Stimulated activated CD8-positive, alpha-beta memory T cell treated with anti-CD3 and anti-CD28 coated beads, Interleukin-4, amount 100 ng/mL, for 48 hours (primary cell): Measurements from ENCODE around the gene GZMH.
"Not testable (repeated sequence)": the region's sequence is repeated elsewhere in the genome, so short reads cannot be mapped to it uniquely, and the experiment has no call there.

Experiments
- DNase-seq: peaks from one replicate; pipeline ENCODE4 v3.0.0-alpha.2; 2020

Gene GZMH

DNA sequence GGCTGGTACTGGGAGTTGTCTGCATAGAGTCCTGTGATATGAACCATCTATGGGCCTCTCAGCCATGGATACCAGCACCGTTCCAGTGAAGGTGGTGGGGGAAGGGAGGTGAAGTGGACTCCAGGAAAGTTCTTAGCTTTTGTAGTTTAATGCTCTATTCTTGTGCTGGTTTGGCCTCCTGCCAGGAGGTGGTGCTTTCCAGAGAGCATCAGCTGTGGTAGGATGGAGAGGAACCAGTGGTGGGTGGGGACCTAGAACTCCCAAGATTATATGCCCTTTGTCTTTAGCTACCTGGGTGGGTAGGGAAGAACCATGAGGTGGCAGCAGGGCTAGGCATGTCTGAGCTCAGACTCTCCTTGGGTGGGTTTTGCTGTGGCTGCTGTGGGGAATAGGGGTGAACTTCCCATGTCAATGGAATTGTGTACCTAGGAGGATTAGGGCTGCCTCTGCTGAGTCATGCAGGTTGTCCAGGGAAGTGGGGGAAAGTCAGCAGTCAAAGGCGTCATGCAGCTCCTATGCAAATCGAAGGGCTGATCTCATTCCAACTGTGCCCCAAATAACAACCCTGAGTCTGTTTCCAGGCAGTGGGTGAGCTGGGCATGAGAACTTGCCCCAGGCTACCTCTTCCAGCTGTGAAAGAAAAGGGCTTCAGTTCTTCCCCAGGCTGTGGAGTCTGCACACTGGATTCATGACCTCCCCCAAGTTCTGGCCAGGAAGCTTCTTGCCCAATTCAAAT, 14.2 kb downstream of the GZMH start:
- no peak for DNase-seq

DNA sequence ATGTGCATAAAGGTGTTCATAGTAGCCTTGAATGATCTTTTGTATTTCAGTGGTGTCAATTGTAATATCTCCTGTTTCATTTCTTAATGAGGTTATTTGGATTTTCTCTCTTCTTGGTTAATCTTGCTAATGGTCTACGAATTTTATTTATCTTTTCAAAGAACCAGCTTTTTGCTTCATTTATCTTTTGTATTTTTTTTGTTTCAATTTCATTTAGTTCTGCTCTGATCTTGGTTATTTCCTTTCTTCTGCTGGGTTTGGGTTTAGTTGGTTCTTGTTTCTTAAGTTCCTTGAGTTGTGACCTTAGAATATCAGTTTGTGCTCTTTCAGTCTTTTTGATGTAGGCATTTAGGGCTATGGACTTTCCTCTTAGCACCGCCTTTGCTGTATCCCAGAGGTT, 18.5 kb downstream of the GZMH start:
- DNase-seq, result not testable (repeated sequence)

DNA sequence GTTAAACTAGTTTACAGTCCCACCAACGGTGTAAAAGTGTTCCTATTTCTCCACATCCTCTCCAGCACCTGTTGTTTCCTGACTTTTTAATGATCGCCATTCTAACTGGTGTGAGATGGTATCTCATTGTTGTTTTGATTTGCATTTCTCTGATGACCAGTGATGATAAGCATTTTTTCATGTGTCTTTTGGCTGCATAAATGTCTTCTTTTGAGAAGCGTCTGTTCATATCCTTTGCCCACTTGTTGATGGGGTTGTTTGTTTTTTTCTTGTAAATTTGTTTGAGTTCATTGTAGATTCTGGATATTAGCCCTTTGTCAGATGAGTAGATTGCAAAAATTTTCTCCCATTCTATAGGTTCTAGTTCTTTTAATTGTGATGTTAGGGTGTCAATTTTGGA, 25.1 kb downstream of the GZMH start:
- DNase-seq, result not testable (repeated sequence)

DNA sequence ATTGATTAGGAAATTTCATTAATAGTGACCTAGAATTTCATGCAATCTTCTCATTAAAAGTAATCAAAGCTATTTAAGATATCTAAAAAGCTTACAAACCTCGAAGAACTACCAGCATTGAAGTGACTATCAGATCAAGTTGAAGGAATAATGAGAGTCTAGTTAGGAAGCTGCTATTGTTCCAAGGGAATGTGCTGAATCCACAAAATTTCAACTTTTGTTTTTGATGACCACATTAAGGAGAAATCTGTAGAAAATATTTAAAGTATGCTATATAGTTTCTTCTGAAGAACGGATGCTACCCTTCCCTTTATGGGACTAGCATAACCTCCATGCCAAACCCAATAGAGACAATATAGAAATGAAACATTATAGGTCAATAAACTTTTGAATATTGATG, 30.9 kb downstream of the GZMH start:
- no peak for DNase-seq

DNA sequence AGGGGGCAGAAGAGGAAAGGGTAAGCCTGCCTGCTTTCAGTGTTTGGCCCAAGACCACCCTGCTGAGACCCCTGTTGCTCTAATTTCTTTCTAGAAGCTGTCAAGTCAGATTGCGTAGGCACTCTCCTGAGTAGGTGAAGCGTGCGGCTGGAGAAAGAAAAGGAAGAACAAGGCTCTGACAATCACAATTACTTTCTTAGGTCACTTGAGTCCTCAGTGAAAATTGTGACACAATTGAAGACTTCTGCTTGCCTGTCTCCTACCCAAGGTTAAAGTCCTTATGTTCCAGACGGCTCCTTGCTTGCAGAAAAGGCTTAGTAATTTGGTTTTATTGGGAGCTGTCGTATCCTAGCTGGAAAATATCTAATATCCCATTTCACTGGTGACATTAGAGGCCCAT, 32.7 kb downstream of the GZMH start:
- DNase-seq, result no peak

DNA sequence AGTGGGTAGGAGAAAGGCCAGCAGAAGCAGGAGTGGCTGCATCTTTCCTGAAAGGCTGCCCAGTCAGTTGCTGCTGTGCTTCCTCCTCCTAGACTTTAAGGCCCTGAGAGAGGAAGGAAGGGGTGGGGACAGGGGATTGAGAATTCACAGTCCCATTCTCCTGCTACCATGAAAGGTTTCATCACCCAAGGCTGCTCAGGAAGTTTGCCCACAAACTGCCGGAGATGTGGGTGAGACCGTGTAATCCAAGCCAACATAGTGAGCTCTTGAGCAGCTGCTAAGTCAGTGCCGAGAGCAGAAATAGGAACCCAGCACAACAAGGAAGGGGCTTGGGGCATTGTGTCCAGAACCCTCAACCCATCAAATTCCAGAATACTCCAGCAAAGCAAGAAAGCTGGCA, 33.3 kb downstream of the GZMH start, which contains the start of gene CTSG:
CTSG (minus strand) TSS at position 69 of the 400 bp plus-strand sequence; CDS start at position 42, 27 bp downstream.
- DNase-seq, result no peak

DNA sequence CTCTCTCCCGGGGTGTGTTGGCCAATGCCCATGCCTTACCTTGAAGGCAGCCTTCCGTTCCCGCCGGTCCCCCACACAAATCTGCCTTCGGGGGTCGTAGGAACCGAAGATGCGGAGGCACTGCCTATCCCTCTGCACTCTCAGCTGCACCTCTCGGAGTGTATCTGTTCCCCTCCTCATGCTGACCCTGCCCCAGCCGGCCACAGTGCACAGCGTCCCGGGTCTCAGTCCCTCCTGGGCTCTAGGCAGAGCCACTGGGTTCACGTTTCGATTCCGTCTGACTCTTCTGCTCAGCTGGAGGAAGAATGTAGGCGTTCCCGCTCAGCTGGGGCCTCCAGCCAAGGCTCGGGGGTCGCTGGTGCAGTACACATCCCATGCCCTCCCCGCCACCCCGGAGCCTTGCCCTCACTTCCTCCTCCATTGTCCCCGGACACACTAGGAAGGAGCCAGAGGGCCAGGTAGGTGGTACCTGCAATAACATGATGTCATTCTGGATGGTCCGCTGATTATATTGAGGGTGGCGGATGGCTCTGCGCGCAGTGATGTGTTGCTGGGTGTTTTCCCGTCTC, 35.2 kb downstream of the GZMH start:
- no peak for DNase-seq

DNA sequence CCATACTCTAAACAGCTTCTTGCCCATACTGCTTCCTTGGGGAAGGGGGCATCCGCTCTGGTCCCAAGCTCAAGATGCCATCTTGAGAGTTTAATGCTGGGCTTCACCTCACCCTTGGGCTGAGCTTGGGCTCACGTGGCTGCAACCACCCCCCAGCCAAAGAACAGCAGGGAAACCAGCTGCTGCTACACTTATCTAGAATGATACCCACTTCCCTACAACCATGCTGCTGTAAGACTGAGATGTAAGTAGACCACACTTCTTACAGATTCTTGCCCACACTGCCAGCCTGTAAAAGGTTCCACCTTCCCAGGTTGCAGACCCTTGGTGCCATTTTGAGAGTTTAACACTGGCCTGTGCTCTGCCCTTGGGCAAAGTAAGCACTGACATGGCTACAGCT, 43.2 kb downstream of the GZMH start:
- DNase-seq, result no peak

DNA sequence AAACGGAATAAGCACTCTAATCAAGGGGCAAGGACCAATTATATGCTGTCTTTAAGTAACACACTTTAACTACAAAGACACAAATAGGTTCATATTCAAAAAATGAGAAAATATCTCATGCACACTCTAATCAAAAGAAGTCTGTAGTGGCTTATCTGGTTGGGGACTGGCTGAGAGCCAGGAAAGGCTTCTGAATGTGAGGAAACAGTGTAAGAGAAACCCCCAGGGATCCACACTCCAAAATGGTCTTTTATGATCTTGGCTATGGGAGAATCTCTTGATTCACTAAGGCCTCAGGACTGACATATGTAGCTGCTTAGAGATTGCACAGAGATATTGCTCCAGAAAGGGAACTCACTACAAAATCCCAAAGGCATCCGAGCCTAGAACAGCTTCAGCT, 43.7 kb downstream of the GZMH start:
- no peak for DNase-seq

DNA sequence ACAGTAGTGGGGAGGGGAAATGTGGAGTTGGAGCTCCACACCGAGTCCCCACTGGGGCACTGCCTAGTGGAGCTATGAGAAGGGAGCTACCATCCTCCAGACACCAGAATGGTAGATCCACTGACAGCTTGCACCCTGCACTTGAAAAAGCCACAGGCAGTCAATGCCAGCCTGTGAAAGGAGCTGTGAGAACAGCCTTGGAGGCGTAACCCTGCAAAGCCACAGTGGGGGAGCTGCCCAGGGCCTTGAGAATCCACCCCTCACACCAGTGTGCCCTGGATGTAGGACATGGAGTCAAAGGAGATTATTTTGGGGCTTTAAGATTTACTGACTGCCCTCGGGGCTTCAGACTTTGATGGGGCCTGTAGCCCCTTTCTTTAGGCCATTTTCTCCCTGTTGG, 46.0 kb downstream of the GZMH start:
- DNase-seq, result no peak

DNA sequence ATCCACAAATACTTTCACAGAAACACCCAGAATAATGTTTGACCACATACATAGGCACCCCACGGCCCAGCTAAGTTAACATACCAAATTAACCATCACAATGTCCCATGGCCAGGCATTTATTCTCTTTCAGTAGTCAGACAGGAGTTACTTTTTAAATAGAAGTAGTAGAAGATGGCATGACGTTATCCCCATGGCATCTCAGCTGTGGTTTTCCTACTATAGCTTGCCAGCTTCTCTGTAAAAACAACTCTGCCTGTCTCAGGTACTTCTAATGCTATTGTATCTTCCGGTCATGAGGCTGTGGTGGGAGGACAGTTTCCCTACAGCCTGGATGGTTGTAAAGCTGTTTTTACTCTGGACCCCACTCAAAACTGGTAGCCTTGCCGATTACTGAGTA, 52.7 kb downstream of the GZMH start:
- DNase-seq, result no peak
